ENCODE data around the gene GREB1. TPM values are rescaled to one million over a fixed set of nuclear protein-coding genes. Genes with fewer than 3 reads are reported as not detected.
A peak's percentile ranks its signal among the peaks of the same experiment; 100 is the strongest.
"Not testable (repeated sequence)": the region's sequence is repeated elsewhere in the genome, so short reads cannot be mapped to it uniquely, and the experiment has no call there.

Gene GREB1
- total and polyA plus RNA-seq, 4 donors = 12.8 to 36.6 (median 19.3) TPM

DNA sequence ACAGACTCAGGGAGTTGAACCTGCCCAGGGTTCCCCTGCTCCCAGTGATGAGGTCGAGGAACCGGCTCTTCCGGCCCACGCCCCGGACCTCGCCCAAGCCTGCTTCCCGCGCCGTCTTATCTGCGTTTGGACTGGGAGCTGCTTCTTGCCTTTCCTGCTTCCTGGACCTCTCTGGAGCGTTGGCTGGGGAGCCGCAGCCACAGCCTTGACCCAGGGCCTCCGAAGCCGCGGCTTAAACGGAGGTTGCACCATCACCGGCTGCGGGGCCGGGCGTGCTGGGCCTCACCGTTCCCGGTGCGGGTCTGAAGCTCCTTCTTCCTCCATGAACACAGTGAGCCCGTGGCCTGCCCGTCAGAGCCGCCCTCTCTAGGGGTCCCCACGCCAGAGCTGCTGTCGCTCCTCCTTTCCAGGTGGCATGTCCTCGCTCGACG, 122.8 kb downstream of the GREB1 start:
- H3K27me3 ChIP-seq (ENCODE audit: control insufficient read depth, insufficient read depth, low read length) = no peaks in the 10 kb centered on the region
- DNase-seq (ENCODE audit: low read depth in 4 of 6, low spot score in 6 of 6) = no peak
- H3K36me3 ChIP-seq (ENCODE audit: control insufficient read depth, insufficient read depth, low read length) = no peaks in the 10 kb centered on the region
- 93% methylated on average over 31 of the region's 31 CpGs for WGBS (ENCODE audit: insufficient coverage)
- H3K4me1 ChIP-seq (ENCODE audit: control insufficient read depth, insufficient read depth, low read length) = peaks cover 4% of the 10 kb centered on the region
- H3K27ac ChIP-seq (ENCODE audit: low read depth, low read length) = no peak overlapping the region
- H3K4me3 ChIP-seq (ENCODE audit: low read depth, low read length) = no peak overlapping the region
- no peaks in the 10 kb centered on the region for H3K9me3 ChIP-seq (ENCODE audit: control insufficient read depth, insufficient read depth, low read length)

DNA sequence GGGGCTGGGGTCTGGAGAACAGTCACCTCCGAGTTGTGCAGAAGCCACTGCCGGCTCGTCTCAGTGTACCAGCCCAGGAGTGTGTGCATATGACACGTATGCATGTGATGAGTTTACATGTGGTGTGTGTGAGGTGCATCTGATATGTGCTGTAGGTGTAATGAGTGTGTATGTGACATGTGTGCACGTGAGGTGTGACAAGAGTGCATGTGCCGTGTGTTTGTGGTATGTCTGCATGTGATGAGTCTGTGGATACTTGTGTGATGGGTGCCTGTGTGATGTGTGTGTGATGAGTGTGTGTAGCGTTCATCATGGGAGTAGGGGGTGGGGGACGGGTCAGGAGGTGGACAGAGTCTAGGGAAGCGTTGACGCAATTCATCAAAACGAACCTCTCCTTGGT, 123.3 kb downstream of the GREB1 start:
- WGBS (ENCODE audit: insufficient coverage) = 92% methylated on average over 11 of the region's 11 CpGs
- Histone ChIP-seq H3K27me3 (ENCODE audit: control insufficient read depth, insufficient read depth, low read length) (no peaks in the 10 kb centered on the region), H3K9me3 (ENCODE audit: control insufficient read depth, insufficient read depth, low read length) (no peaks in the 10 kb centered on the region), H3K4me3 (ENCODE audit: low read depth, low read length) (no peak overlapping the region), H3K36me3 (ENCODE audit: control insufficient read depth, insufficient read depth, low read length) (no peaks in the 10 kb centered on the region), H3K4me1 (ENCODE audit: control insufficient read depth, insufficient read depth, low read length) (peaks cover 4% of the 10 kb centered on the region), H3K27ac (ENCODE audit: low read depth, low read length) (no peak overlapping the region)
- no peak for DNase-seq (ENCODE audit: low read depth in 4 of 6, low spot score in 6 of 6)

DNA sequence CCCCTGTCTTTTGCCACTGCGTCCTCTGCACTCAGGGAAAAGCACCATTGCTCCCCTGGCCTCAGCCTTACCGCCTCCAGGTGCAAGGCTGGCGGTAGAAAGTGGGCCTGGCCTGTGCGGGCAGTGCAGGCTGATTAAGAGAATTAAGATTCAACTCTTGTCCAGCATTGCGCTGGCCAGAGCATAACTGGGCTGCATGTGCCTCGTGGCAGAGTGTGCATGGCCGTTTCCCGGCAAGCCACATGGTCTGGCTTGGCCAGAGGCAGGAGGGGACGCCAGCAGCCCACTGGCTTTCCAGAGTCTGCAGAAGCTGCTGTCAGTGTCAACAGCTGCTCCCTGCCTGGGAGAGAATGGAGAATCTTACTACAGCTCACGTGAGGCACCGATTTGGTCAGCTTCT, 123.8 kb downstream of the GREB1 start:
- Histone ChIP-seq H3K4me1 (ENCODE audit: control insufficient read depth, insufficient read depth, low read length) (peaks cover 4% of the 10 kb centered on the region), H3K4me3 (ENCODE audit: low read depth, low read length) (no peak overlapping the region), H3K27ac (ENCODE audit: low read depth, low read length) (no peak overlapping the region), H3K36me3 (ENCODE audit: control insufficient read depth, insufficient read depth, low read length) (no peaks in the 10 kb centered on the region), H3K27me3 (ENCODE audit: control insufficient read depth, insufficient read depth, low read length) (no peaks in the 10 kb centered on the region), H3K9me3 (ENCODE audit: control insufficient read depth, insufficient read depth, low read length) (no peaks in the 10 kb centered on the region)
- peak in 1 of 6 donors; percentile 21 for DNase-seq (ENCODE audit: low read depth in 4 of 6, low spot score in 6 of 6)
- WGBS (ENCODE audit: insufficient coverage) = 55% methylated on average over 11 of the region's 11 CpGs

DNA sequence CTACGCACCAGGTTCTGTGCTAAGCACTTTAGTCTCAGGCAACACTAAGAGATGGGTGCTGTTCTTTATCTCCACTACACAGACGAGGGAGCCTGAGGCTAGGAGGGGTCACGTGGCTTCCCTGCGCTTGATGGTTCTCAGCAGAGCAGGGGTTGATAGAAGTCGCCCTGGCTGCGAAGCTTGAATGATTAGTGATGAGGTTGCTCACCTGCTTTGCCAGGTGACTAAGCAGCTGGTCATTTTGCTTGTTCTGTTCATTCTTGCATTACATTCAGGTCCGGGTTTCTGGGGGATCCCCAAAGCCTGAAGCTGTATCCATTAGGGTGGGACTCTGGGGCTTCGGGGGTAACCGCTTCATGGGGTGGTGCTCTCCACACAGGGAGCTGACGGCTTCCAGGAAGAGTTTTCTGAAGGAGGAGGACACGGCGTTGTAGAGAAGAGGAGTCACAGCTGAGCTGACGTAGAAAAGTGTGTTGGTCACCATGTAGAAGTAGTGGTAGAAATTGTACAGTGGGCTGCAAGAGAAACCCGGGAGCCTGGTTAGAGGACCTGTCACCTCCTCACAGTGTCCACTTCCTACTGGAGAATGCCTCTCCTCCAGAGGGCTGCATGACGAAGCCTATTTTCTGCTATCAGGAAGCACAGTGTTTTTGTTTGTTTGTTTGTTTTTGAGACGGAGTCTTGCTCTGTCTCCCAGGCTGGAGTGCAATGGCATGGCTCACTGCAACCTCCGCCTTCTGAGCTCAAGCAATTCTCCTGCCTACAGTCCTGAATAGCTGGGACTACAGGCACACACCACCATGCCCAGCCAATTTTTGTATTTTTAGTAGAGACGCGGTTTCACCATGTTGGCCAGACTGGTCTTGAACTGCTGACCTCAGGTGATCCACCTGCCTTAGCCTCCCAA, 124.6 kb downstream of the GREB1 start:
- Histone ChIP-seq H3K36me3 (ENCODE audit: control insufficient read depth, insufficient read depth, low read length) (no peaks in the 10 kb centered on the region), H3K9me3 (ENCODE audit: control insufficient read depth, insufficient read depth, low read length) (no peaks in the 10 kb centered on the region), H3K27ac (ENCODE audit: low read depth, low read length) (no peak overlapping the region), H3K4me1 (ENCODE audit: control insufficient read depth, insufficient read depth, low read length) (peaks cover 4% of the 10 kb centered on the region), H3K27me3 (ENCODE audit: control insufficient read depth, insufficient read depth, low read length) (no peaks in the 10 kb centered on the region), H3K4me3 (ENCODE audit: low read depth, low read length) (no peak overlapping the region)
- no peak for DNase-seq (ENCODE audit: low read depth in 4 of 6, low spot score in 6 of 6)
- 92% methylated on average over 15 of the region's 19 CpGs for WGBS (ENCODE audit: insufficient coverage)

DNA sequence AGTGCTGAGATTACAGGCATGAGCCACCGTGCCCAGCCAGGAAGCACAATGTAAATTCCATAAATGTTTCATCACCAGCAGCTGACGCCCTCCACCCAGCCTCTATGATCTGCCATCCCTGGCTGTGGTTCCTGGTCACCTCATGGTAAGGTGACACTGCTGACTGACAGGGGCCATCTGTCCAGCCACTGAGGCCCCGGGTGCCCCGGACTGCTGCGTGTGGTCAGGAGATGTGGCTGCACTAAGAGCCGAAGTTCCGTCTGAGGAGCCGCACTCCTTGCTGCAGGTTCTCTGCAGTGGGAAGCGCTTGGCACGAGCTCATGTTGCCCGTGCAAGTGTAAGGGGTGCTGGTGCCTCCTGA, 125.2 kb downstream of the GREB1 start:
- no peak for DNase-seq (ENCODE audit: low read depth in 4 of 6, low spot score in 6 of 6)
- H3K27me3 ChIP-seq (ENCODE audit: control insufficient read depth, insufficient read depth, low read length) = no peaks in the 10 kb centered on the region
- H3K27ac ChIP-seq (ENCODE audit: low read depth, low read length) = no peak overlapping the region

DNA sequence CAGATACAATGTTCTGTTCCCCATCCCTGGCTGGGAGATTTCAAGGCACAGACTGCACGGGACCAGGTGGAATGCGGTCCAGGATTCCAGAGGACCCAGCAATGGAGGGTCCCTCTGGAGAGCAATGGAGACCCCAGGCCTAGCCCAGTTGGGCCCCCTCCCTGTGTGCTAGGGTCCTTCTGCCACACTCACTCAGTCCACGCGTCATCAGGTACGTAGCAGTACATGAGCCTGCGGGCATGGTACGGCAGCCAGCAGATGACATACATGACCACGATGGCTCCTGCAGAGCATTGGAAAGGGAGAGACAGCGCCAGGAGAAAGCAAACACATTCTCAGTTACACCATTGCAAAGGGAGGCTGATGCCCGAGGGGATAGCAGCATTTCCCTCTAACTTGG, 126.0 kb downstream of the GREB1 start:
- H3K9me3 ChIP-seq (ENCODE audit: control insufficient read depth, insufficient read depth, low read length) = no peaks in the 10 kb centered on the region
- H3K4me1 ChIP-seq (ENCODE audit: control insufficient read depth, insufficient read depth, low read length) = peaks cover 4% of the 10 kb centered on the region
- 89% methylated on average over 10 of the region's 10 CpGs for WGBS (ENCODE audit: insufficient coverage)
- H3K36me3 ChIP-seq (ENCODE audit: control insufficient read depth, insufficient read depth, low read length) = no peaks in the 10 kb centered on the region
- H3K27me3 ChIP-seq (ENCODE audit: control insufficient read depth, insufficient read depth, low read length) = no peaks in the 10 kb centered on the region
- no peak overlapping the region for H3K27ac ChIP-seq (ENCODE audit: low read depth, low read length)
- DNase-seq (ENCODE audit: low read depth in 4 of 6, low spot score in 6 of 6) = no peak
- no peak overlapping the region for H3K4me3 ChIP-seq (ENCODE audit: low read depth, low read length)

More for the DNA sequence above, 125.2 kb downstream of the GREB1 start:
- H3K4me3 ChIP-seq (ENCODE audit: low read depth, low read length) = no peak overlapping the region
- peaks cover 4% of the 10 kb centered on the region for H3K4me1 ChIP-seq (ENCODE audit: control insufficient read depth, insufficient read depth, low read length)
- H3K36me3 ChIP-seq (ENCODE audit: control insufficient read depth, insufficient read depth, low read length) = no peaks in the 10 kb centered on the region
- 92% methylated on average over 11 of the region's 11 CpGs for WGBS (ENCODE audit: insufficient coverage)
- H3K9me3 ChIP-seq (ENCODE audit: control insufficient read depth, insufficient read depth, low read length) = no peaks in the 10 kb centered on the region

DNA sequence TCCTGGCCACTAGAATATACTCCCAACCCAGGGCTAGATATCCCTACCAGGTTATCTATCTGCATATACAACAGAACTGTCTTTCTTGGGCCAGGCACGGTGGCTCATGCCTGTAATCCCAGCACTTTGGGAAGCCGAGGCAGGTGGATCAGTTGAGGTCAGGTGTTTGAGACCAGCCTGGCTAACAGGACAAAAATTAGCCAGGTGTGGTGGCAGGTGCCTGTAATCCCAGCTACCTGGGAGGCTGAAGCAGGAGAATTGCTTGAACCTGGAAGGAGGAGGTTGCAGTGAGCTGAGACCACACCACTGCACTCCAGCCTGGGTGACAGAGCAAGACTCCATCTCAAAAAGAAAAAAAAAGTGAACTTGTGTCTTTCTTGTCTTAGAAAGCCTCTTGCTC, 126.6 kb downstream of the GREB1 start:
- H3K4me1 ChIP-seq (ENCODE audit: control insufficient read depth, insufficient read depth, low read length); H3K36me3 ChIP-seq (ENCODE audit: control insufficient read depth, insufficient read depth, low read length); H3K9me3 ChIP-seq (ENCODE audit: control insufficient read depth, insufficient read depth, low read length); H3K27me3 ChIP-seq (ENCODE audit: control insufficient read depth, insufficient read depth, low read length); DNase-seq (ENCODE audit: low read depth in 4 of 6, low spot score in 6 of 6); H3K4me3 ChIP-seq (ENCODE audit: low read depth, low read length); H3K27ac ChIP-seq (ENCODE audit: low read depth, low read length): not testable (repeated sequence)
- 100% methylated on average over 2 of the region's 2 CpGs for WGBS (ENCODE audit: insufficient coverage)

DNA sequence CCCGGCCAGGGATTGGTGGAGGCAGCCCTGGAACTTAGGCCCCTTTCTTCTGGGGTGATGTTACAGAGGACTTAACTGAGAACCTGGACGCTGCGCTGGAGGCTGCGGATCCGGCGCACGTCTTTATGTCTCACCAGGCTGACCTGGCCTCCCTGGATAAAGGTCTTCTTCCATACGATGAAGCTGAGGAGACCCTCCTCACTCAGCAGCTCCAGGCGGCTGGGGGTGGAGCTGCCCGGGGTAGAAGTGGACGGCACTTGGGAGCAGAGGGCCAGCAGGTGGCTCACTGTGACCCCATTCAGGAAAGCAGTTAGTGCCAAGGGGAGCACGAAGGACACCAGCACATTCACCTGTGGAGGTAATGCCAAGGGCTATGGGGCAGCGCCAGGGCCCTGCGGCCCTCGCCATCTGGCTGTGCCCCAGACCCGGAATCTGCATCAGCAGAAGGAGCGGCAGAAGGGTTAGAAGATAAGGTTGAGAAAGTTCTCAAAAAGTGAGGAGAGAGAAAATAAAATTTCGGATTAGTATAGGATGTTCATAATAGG, 128.1 kb downstream of the GREB1 start:
- WGBS (ENCODE audit: insufficient coverage) = 88% methylated on average over 17 of the region's 18 CpGs
- no peaks in the 10 kb centered on the region for H3K4me1 ChIP-seq (ENCODE audit: control insufficient read depth, insufficient read depth, low read length)
- no peak overlapping the region for H3K27ac ChIP-seq (ENCODE audit: low read depth, low read length)
- H3K27me3 ChIP-seq (ENCODE audit: control insufficient read depth, insufficient read depth, low read length) = no peaks in the 10 kb centered on the region
- H3K36me3 ChIP-seq (ENCODE audit: control insufficient read depth, insufficient read depth, low read length) = no peaks in the 10 kb centered on the region
- DNase-seq (ENCODE audit: low read depth in 4 of 6, low spot score in 6 of 6) = no peak
- H3K9me3 ChIP-seq (ENCODE audit: control insufficient read depth, insufficient read depth, low read length) = no peaks in the 10 kb centered on the region
- H3K4me3 ChIP-seq (ENCODE audit: low read depth, low read length) = no peak overlapping the region

DNA sequence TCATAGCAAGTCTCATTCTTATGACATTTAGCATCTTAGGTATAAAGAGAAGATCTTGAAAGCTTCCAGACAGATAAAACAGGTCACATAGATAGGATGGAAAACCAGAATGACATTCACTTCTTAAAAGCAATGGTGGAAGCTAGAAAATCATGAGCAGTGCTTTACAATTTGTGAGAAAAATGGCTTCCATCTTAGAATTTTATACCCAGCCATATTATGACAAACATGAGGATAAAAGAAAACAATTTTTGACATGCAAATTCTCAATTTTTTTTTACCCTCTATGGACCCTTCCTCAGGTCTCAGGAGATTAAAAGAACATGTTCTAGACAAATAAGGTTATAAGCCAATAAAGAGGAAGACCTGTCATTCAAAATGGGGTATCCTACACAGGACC, 129.0 kb downstream of the GREB1 start:
- no peak overlapping the region for H3K27ac ChIP-seq (ENCODE audit: low read depth, low read length)
- H3K9me3 ChIP-seq (ENCODE audit: control insufficient read depth, insufficient read depth, low read length) = no peaks in the 10 kb centered on the region
- H3K27me3 ChIP-seq (ENCODE audit: control insufficient read depth, insufficient read depth, low read length) = no peaks in the 10 kb centered on the region
- no peaks in the 10 kb centered on the region for H3K4me1 ChIP-seq (ENCODE audit: control insufficient read depth, insufficient read depth, low read length)
- DNase-seq (ENCODE audit: low read depth in 4 of 6, low spot score in 6 of 6) = no peak
- no peak overlapping the region for H3K4me3 ChIP-seq (ENCODE audit: low read depth, low read length)
- H3K36me3 ChIP-seq (ENCODE audit: control insufficient read depth, insufficient read depth, low read length) = no peaks in the 10 kb centered on the region

DNA sequence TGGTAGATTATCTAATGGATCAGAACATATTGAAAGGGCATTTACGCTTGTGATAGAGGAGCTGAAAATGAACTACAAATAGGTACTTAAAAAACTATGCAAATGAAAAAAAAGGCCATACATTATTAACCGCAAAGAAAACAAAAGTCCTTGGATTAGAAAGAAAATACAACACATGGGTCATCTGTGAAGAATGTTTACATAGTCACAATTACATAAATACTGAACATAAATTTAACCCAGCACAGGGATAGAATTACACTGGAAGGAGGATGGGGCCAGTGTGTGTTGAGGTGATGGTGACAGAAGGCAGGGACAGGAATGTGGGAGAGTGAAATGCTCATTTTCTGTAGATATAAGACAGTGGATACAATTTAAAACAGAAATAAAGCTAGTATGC, 129.6 kb downstream of the GREB1 start:
- no peak for DNase-seq (ENCODE audit: low read depth in 4 of 6, low spot score in 6 of 6)
- no peaks in the 10 kb centered on the region for H3K9me3 ChIP-seq (ENCODE audit: control insufficient read depth, insufficient read depth, low read length)
- WGBS (ENCODE audit: insufficient coverage) = no CpG with 5 or more reads among the region's 2 CpGs
- no peak overlapping the region for H3K27ac ChIP-seq (ENCODE audit: low read depth, low read length)
- H3K4me1 ChIP-seq (ENCODE audit: control insufficient read depth, insufficient read depth, low read length) = no peaks in the 10 kb centered on the region
- no peaks in the 10 kb centered on the region for H3K36me3 ChIP-seq (ENCODE audit: control insufficient read depth, insufficient read depth, low read length)
- H3K4me3 ChIP-seq (ENCODE audit: low read depth, low read length) = no peak overlapping the region
- H3K27me3 ChIP-seq (ENCODE audit: control insufficient read depth, insufficient read depth, low read length) = peaks cover 1% of the 10 kb centered on the region

All from spinal cord (tissue), 10 donors.